ENCODE data around the gene PPP1R13B.

Gene PPP1R13B

DNA sequence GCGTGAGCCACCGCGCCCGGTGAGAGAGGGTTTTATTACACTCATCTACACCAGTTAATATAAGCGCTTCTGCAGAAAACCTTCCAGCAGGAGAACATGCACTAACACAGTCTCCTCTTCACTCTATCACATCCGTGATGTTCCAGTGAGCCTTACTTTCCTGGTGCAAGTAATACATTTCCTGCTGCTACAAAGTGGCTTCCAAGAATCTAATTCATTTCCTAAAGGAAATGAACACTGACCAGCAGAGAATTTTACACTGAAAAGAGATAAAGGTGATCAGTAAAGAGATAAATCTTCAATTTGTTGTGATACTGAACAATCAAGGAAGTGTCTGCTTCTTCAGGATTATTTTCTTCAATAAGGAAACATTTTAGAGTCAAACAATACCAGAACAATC lies 92.3 kb downstream of the PPP1R13B start:
- H3K9ac ChIP-seq (ENCODE audit: insufficient read length): no peak overlapping the region
- no peaks in the 10 kb centered on the region for H3K36me3 ChIP-seq (ENCODE audit: insufficient read depth, low read length)
- no peak overlapping the region for H3K4me3 ChIP-seq
- no peak for DNase-seq (ENCODE audit: low read depth, low spot score)
- H3K27ac ChIP-seq: peak overlapping the region; percentile 95
- H3K9me3 ChIP-seq (ENCODE audit: low read depth, low read length): no peaks in the 10 kb centered on the region
- TF ChIP-seq FOXP2 (optimal IDR thresholded peaks at IDR 0.05; ENCODE audit: control extremely low read depth, extremely low read length, insufficient read depth) (no peak), POLR2AphosphoS5 (IDR thresholded peaks at IDR 0.05; ENCODE audit: borderline replicate concordance, low read depth, low read length) (no peak), EZH2 (IDR thresholded peaks at IDR 0.05) (no peak)

DNA sequence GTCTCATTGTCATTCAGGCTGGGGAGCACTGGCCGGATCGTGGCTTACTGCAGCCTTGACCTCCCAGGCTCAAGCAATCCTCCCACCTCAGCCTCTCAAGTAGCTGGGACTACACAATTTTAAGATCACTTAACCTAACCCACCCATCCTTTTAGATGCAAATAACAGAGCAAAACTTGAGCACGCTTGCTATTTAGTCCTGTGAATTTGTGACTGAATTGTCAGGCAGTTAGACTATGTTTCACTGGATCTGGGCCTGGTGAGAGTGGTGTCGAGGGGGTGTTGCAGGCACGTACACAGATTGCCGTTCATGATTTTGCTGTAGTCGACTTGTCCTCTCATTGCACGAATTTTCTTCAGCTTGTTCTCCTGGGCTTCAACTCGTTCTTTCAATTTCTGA lies 93.6 kb downstream of the PPP1R13B start:
- peak overlapping the region; percentile 95 for H3K27ac ChIP-seq
- H3K4me3 ChIP-seq: peak overlapping the region; percentile 62
- no peaks in the 10 kb centered on the region for H3K9me3 ChIP-seq (ENCODE audit: low read depth, low read length)
- peaks cover 5% of the 10 kb centered on the region; the same call in 1 of the 2 replicates for H3K36me3 ChIP-seq (ENCODE audit: insufficient read depth, low read length)
- no peak for TF ChIP-seq EZH2 (IDR thresholded peaks at IDR 0.05)
- TF ChIP-seq FOXP2 (optimal IDR thresholded peaks at IDR 0.05; ENCODE audit: control extremely low read depth, extremely low read length, insufficient read depth): no peak
- TF ChIP-seq POLR2AphosphoS5 (IDR thresholded peaks at IDR 0.05; ENCODE audit: borderline replicate concordance, low read depth, low read length): no peak
- peak overlapping the region; percentile 59 for H3K9ac ChIP-seq (ENCODE audit: insufficient read length)
- DNase-seq (ENCODE audit: low read depth, low spot score): no peak

DNA sequence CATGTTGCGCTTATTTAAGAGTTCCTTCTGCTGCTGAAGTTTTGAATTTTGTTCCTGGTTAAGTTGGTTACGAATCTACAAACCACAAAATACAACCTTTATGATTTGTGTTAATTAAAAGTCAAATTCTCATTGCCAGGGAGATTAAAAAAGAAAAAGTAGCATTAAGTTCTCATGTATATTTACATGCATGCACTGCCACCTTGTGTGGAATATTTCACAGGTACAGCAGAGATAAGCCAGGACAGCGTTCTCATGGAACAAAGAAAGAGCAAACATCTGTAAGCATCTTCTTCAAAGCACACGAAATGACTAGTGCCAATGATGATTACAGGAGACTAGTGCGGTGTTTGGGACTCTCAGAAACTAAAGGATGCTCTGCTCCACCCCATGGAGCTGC lies 97.5 kb downstream of the PPP1R13B start:
- no peaks in the 10 kb centered on the region for H3K9me3 ChIP-seq (ENCODE audit: low read depth, low read length)
- no peak for TF ChIP-seq POLR2AphosphoS5 (IDR thresholded peaks at IDR 0.05; ENCODE audit: borderline replicate concordance, low read depth, low read length)
- no peak for TF ChIP-seq FOXP2 (optimal IDR thresholded peaks at IDR 0.05; ENCODE audit: control extremely low read depth, extremely low read length, insufficient read depth)
- no peak for TF ChIP-seq EZH2 (IDR thresholded peaks at IDR 0.05)
- H3K27ac ChIP-seq: no peak overlapping the region
- no peak overlapping the region for H3K9ac ChIP-seq (ENCODE audit: insufficient read length)
- peaks cover 5% of the 10 kb centered on the region; the same call in 1 of the 2 replicates for H3K36me3 ChIP-seq (ENCODE audit: insufficient read depth, low read length)
- DNase-seq (ENCODE audit: low read depth, low spot score): no peak
- no peak overlapping the region for H3K4me3 ChIP-seq

DNA sequence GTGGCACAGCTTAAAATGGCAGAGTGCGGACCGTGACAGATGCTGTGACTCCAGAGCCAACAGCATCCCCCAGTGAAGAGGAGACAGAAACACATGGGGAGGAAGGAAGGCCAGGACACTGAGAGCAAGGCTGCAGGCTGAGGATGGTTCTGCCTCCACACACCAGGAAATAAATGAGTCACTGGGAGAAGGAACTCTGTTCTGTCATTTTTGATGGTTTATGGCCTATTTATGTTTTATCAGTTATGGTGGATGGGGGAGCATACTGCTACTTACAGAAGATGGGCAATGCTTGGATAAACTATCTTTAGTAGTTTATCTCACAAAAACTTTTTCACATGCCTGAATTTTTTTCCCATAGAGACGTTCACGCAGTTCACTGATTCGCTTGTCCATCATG lies 97.9 kb downstream of the PPP1R13B start:
- TF ChIP-seq EZH2 (IDR thresholded peaks at IDR 0.05): no peak
- no peak for TF ChIP-seq POLR2AphosphoS5 (IDR thresholded peaks at IDR 0.05; ENCODE audit: borderline replicate concordance, low read depth, low read length)
- TF ChIP-seq FOXP2 (optimal IDR thresholded peaks at IDR 0.05; ENCODE audit: control extremely low read depth, extremely low read length, insufficient read depth): no peak
- Histone ChIP-seq H3K9ac (ENCODE audit: insufficient read length) (no peak overlapping the region), H3K36me3 (ENCODE audit: insufficient read depth, low read length) (peaks cover 5% of the 10 kb centered on the region; the same call in 1 of the 2 replicates), H3K9me3 (ENCODE audit: low read depth, low read length) (no peaks in the 10 kb centered on the region), H3K27ac (no peak overlapping the region), H3K4me3 (no peak overlapping the region)
- DNase-seq (ENCODE audit: low read depth, low spot score): no peak

GRCh38 chr14:103748534-103748857 lies 98.9 kb downstream of the PPP1R13B start:
- Histone ChIP-seq H3K27ac (no peak overlapping the region), H3K4me3 (no peak overlapping the region), H3K9me3 (ENCODE audit: low read depth, low read length) (no peaks in the 10 kb centered on the region), H3K9ac (ENCODE audit: insufficient read length) (no peak overlapping the region), H3K36me3 (ENCODE audit: insufficient read depth, low read length) (peaks cover 5% of the 10 kb centered on the region; the same call in 1 of the 2 replicates)
- no peak for TF ChIP-seq EZH2 (IDR thresholded peaks at IDR 0.05)
- TF ChIP-seq POLR2AphosphoS5 (IDR thresholded peaks at IDR 0.05; ENCODE audit: borderline replicate concordance, low read depth, low read length): no peak
- no peak for TF ChIP-seq FOXP2 (optimal IDR thresholded peaks at IDR 0.05; ENCODE audit: control extremely low read depth, extremely low read length, insufficient read depth)
- no peak for DNase-seq (ENCODE audit: low read depth, low spot score)

GRCh38 chr14:103746701-103747100 lies 100.7 kb downstream of the PPP1R13B start:
- H3K4me3 ChIP-seq: no peak overlapping the region
- no peak for DNase-seq (ENCODE audit: low read depth, low spot score)
- TF ChIP-seq FOXP2 (optimal IDR thresholded peaks at IDR 0.05; ENCODE audit: control extremely low read depth, extremely low read length, insufficient read depth) (no peak), EZH2 (IDR thresholded peaks at IDR 0.05) (no peak), POLR2AphosphoS5 (IDR thresholded peaks at IDR 0.05; ENCODE audit: borderline replicate concordance, low read depth, low read length) (no peak)
- H3K36me3 ChIP-seq (ENCODE audit: insufficient read depth, low read length): peaks cover 8% of the 10 kb centered on the region; the same call in 1 of the 2 replicates
- H3K27ac ChIP-seq: no peak overlapping the region
- no peak overlapping the region for H3K9ac ChIP-seq (ENCODE audit: insufficient read length)
- H3K9me3 ChIP-seq (ENCODE audit: low read depth, low read length): no peaks in the 10 kb centered on the region

- H3K27ac ChIP-seq: no peak overlapping the region
- H3K9me3 ChIP-seq (ENCODE audit: low read depth, low read length): no peaks in the 10 kb centered on the region
- H3K36me3 ChIP-seq (ENCODE audit: insufficient read depth, low read length): peaks cover 8% of the 10 kb centered on the region; the same call in 1 of the 2 replicates
- no peak for TF ChIP-seq EZH2 (IDR thresholded peaks at IDR 0.05)
- no peak for TF ChIP-seq FOXP2 (optimal IDR thresholded peaks at IDR 0.05; ENCODE audit: control extremely low read depth, extremely low read length, insufficient read depth)
- TF ChIP-seq POLR2AphosphoS5 (IDR thresholded peaks at IDR 0.05; ENCODE audit: borderline replicate concordance, low read depth, low read length): no peak
- no peak for DNase-seq (ENCODE audit: low read depth, low spot score)
- no peak overlapping the region for H3K9ac ChIP-seq (ENCODE audit: insufficient read length)
- H3K4me3 ChIP-seq: no peak overlapping the region
These were observed 102.0 kb downstream of the PPP1R13B start for GRCh38 chr14:103745424-103745823.

GRCh38 chr14:103744621-103745395 lies 102.6 kb downstream of the PPP1R13B start:
- no peak for DNase-seq (ENCODE audit: low read depth, low spot score)

More at GRCh38 chr14:103744621-103745395, 102.6 kb downstream of the PPP1R13B start:
- TF ChIP-seq POLR2AphosphoS5 (IDR thresholded peaks at IDR 0.05; ENCODE audit: borderline replicate concordance, low read depth, low read length) (no peak), FOXP2 (optimal IDR thresholded peaks at IDR 0.05; ENCODE audit: control extremely low read depth, extremely low read length, insufficient read depth) (no peak), EZH2 (IDR thresholded peaks at IDR 0.05) (no peak)
- Histone ChIP-seq H3K9ac (ENCODE audit: insufficient read length) (no peak overlapping the region), H3K27ac (no peak overlapping the region), H3K9me3 (ENCODE audit: low read depth, low read length) (no peaks in the 10 kb centered on the region), H3K4me3 (no peak overlapping the region), H3K36me3 (ENCODE audit: insufficient read depth, low read length) (peaks cover 8% of the 10 kb centered on the region; the same call in 1 of the 2 replicates)

All from SK-N-MC (cell line).